ENCODE results near the gene DLG2. TPM values are rescaled to one million over a fixed set of nuclear protein-coding genes. Genes with fewer than 3 reads are reported as not detected.

DLG2 gene
- total RNA-seq, 1 donor from 2014 or later = 174 TPM

DNA sequence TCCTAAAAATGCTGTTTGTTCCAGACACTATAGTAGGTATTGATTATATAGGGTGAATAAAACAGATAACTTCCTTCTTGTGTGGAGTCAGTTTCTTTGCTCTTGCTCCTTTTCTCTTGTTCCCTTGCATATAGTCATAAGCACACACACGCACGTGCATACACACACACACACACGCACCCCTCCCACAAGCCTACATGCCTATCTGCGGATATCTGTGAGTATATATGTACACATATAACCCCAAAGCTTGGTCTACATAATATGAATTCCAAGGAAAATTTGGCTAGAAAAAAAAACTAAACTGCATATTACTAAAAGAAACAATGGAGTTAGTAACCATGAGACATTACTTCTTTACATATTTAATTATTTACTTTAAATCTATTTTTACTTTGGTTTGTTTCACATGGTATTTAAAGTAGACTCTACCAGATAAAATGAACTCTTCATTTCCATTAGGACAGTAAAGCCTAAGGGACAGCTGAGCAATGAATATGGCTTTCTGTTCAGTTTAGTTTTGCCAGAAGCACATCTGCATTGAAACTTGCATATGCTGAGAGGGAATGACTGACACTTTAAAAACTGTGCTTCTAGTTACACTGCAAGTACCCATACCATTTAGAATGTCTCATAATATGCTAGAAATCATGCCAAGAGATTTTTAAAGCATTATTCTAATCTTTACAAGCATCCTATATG, 676.4 kb downstream of the DLG2 start:
- FAIRE-seq (no peak), DNase-seq (ENCODE audit: low spot score in 2 of 2) (no peak)

DNA sequence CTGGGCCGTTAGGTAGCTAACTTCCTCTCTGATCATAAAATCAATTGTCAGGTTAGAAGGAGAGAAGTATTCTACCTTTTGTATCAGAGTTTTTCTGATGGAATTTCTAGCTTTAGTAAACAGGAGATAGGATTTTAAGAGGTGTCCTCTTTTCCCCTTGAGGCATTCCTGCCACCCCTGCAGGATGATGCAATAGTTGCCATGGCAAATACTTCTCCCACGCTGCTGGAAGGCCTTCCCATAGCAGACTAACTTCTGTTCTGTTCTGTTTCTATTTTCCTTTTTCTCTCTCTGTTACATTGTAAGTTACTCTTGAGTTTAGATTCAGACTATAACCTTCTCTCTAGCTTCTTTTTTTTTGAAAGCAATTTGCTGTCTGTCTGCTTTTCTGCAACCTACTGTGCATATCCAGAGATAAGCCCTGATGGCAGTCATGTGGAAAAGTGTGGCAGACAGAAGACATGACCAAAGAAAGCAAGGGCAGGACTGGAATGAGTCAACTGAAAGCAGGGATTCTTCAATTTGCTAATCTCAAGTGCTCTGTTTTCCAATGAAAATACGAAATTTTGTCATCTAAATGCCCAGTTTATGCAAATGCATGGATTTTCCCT, 679.1 kb downstream of the DLG2 start:
- DNase-seq (ENCODE audit: low spot score in 2 of 2) = peak in 1 of 2 donors; percentile 13
- FAIRE-seq = no peak

DNA sequence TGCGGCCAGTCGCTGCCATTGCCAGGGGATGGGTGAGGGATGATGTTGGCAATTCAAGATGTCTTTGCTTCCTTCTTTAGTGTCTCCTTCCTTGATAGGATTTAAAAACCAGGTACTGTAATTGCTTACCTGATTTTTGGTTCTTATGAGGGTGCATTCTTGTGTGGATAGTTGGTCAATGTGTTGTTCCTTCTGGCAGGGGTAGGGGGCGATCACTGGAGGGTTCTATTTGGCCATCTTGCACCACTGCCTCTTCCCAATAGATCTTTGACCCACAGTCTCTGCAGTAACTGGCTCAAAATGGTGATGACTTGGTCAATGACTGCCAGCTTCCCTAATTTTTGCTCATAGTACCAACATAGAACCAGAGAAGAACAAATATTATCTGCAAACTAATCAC, 680.1 kb downstream of the DLG2 start:
- DNase-seq (ENCODE audit: low spot score in 2 of 2) (no peak), FAIRE-seq (no peak)

DNA sequence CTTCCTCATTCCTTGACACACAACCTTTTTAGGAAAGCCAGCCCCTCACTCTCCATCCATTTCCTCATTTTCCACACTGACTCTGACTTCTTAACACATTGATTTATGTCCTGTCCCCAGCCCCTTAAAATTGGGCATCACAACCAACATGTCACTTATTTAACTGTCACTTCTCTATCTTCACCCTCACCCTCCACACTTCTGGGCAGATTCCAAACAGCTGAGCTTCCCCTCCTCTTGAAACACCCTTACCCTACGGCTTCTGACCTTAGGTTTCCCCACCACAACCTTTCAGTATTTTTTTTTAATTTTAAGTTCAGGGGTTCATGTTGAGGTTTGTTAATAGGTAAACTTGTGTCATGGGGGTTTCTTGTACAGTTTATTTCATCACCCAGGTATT, 696.3 kb downstream of the DLG2 start:
- FAIRE-seq (no peak), DNase-seq (ENCODE audit: low spot score in 2 of 2) (no peak)

DNA sequence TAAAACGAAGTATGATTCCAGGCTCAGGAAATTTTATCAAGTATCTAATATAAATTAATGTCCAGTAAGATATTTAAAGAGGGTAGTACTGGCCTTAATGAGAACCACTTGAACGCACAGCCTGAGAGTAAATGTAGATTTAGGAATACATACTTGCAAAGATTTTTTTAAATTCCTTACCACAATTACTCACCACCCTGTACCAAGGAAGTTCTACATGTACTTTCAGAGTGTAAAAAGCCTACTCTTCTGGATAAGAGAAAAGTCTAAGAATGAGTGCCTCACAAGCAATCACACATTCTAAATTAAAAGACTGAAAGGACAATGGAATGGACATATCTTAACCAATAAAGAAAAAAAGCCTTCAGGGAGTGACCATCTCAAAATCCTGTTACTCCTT, 697.4 kb downstream of the DLG2 start:
- DNase-seq (ENCODE audit: low spot score in 2 of 2) = no peak
- no peak for FAIRE-seq

DNA sequence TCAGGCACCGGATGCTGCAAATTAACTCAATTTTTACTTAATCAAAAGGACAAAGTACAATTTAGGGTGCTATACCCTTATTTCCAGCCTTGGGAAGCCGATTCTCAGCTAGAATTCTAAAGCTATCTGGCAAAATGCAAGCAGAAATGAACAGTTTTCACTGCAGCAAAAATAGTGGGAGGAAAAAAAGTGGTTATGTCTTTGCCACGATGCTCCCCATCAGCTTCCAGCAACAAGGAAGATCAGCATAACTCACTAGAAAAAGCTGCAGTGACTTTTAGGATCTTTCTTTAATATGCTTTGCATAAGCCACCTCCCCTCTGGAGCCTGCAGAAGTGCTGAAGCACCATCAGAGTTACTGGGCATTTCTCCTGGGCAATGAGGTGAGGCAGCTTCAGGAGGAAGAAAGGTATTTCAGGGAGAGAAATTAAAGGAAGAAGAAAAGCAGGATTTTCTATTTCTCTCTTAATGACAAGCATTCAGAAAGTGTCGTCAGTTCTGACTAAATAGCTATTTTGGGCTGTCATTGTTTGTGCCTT, 702.9 kb downstream of the DLG2 start:
- FAIRE-seq (no peak), DNase-seq (ENCODE audit: low spot score in 2 of 2) (no peak)

DNA sequence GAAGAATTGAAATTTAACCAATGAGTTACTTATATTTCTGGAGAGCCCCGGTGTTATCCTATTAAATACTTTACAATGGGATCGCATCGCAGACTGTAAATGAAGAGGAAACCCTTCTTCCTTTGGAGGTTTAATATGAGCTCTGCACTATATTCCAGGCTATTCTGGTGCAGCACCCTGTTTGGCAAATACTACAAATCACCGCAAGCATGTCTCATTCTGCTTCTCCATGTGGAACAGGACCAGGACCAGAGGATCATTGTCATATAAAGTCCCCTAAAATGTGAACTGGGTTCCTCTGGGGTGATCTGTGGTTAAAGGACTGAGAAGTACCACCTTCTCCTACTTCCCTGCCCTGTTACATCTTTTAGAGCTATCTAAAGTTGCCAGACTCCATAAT, 703.7 kb downstream of the DLG2 start:
- DNase-seq (ENCODE audit: low spot score in 2 of 2) (no peak), FAIRE-seq (no peak)

DNA sequence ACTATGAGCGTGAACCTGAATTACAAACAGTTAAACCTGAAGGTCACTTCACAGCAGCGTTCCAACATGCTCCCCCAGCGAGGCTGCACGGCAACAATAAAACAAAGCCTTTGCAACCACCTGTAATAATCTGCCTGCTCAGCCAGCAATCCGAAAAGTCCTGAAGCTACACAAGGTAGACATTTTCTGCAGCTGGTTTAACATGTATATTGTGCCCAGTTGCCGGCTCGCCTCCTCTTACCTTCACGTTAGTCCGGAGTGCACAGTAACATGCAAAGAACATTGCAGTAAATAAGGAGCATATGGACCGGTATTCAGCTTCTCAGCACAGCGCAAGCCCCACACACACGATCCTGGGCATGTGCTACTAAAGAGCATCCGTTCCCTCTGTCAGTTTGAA, 704.3 kb downstream of the DLG2 start:
- DNase-seq (ENCODE audit: low spot score in 2 of 2) (no peak), FAIRE-seq (no peak)

DNA sequence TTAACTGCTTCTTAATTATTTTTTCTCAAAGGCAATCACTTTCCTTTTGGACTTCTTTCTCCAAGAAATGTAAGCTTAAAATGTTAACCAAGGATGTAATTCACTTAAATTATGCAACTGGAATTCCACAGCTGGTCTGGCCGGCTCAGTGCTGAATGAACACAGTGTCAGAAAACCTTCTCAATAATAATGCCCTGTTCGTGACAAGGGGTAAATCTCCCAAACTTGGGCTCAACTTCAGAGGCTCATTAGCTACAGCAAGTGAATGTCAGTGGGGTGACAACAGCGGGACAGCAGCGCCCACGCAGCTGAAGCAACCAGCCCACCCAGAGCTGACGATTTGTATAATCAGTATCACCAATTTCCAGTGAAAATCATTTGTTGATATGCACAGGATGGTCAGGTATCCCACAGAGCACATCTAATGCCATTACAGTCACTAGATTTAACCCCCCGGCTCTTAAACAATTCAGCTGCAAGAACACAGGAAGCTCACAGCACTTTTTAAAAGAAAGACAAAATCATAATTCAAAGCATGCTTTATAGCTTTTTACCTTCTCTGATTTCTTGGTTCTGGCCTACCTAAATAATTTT, 704.8 kb downstream of the DLG2 start:
- DNase-seq (ENCODE audit: low spot score in 2 of 2) = no peak
- FAIRE-seq = no peak

DNA sequence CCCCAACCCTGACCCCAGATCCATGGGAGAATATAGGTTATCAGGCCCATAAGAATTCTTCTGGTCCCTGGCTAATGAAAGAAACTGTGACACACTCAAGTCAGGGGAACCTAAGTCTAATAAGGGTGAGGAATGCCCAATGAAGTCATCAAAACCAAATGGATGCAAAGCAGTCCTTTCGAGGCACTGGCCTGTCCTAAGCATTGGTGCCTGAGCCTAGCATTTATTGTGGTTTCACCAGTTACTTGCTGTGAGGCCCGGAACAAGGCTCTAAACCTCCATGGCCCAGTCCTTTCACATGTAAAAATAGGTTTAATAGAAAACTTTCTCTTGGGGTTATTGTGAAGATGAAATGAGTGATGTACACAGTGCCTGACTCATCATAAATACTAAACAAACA, 712.6 kb downstream of the DLG2 start:
- no peak for DNase-seq (ENCODE audit: low spot score in 2 of 2)

DNA sequence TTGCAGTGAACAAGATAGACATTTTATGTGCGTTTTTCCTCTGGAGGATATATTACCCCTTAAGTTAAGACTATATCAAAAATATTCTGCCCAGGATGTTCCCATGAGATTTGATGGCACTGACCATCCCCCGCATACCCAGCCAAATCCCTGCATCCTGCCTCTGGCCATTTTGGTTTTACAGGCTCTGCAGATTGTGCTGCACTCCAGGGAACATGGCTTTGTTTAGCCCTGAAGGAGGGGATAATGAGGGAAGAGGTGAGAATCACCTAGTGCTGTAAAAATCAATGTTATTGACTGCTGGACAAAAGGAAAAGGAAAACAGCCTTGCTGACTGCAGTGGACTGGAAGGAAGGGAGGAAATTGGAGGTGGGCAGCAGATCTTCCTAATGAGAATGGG, 717.4 kb downstream of the DLG2 start:
- DNase-seq (ENCODE audit: low spot score in 2 of 2) (no peak), FAIRE-seq (no peak)

More for the DNA sequence above, 712.6 kb downstream of the DLG2 start:
- no peak for FAIRE-seq

DNA sequence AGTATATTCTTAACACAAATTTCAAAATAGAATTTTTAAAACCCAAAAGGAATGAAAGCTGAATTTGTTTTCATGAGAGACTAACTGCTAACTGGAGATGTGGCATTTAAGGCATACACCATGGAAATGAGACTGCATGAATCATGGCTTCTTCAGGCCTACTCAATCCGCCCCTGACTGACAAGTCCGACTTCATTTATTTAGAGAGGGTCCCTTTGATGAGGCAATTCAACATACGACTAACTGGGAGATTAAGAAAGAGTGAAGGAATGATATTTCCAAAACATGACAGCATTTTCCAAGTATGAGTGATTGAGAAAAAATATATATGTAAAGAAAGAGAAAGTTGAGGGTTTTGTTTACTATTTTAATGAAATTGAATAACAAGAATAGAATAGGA, 720.1 kb downstream of the DLG2 start:
- no peak for FAIRE-seq
- no peak for DNase-seq (ENCODE audit: low spot score in 2 of 2)

DNA sequence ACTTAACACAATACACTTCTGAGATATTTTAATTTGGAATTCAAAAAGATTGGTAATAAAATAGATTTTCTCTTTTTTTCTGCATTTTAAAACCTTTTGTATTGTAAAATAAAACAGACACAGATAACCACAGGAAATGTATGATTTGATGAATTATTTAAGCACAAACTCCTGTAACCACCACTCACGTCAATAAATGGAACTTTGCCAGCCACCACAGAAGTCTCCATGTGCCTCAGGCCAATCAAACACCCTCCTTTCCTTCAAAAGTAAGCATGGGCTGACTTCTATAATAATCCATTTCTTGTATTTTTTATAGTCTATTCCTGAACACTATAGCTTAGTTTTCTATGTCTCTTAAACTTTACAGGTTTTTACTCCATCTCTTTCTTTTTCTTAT, 721.7 kb downstream of the DLG2 start:
- no peak for FAIRE-seq
- DNase-seq (ENCODE audit: low spot score in 2 of 2) = no peak

DNA sequence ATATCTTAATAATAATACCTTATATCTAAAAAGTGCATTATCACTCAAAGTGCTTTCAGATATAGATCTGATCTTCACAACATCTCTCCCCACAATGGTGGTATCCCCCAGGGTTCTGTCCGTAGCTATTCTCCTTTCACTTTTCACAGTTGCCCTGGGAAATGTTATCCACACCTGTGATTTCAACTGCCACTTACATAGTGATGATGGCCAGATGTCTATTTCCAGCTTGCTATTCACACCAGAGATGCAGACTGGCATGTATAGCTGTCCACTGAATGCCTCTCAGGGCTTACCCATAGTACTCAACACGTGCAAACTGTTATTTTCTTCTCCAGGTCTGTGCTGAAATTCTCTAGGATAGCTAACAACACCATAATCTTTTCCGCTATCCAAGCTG, 724.7 kb downstream of the DLG2 start:
- DNase-seq (ENCODE audit: low spot score in 2 of 2) = no peak
- FAIRE-seq = no peak

DNA sequence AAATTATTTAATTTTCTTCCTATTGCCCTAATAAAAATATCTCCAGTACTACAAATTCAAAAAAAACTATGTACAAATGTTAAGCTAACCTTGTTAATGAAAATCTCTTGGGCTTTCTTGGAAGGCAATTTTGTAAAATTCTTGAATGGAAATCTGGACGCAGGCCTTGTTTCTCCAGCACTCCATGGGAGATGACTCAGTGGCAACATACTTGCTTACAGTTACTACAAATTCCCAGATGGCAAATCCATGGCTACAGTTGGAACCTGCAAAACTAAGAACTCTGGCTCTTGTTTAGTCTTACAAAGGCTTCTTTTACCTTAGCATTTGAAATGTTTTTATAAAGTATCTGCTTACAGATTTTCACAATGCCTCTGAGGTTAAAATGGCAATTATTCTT, 725.2 kb downstream of the DLG2 start:
- DNase-seq (ENCODE audit: low spot score in 2 of 2) (no peak), FAIRE-seq (no peak)

DNA sequence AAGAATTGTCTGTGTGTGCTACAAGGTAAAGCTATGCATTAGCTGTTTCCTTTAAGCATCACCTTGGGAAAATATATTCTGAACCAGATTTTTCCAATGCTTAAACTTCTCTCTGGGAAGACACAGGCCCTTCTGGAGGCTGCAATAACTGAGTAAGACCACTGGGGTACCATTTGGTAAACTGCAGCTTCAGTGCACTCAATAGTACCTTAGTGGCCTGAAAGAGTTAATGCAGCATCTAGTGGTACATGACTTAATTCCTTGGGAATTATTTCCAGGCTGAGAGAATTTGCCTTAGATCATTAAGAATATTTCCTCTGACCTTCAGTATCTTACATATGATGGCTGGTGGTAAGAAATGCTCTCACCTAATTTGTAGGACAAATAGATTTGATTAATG, 727.4 kb downstream of the DLG2 start:
- FAIRE-seq (no peak), DNase-seq (ENCODE audit: low spot score in 2 of 2) (no peak)

DNA sequence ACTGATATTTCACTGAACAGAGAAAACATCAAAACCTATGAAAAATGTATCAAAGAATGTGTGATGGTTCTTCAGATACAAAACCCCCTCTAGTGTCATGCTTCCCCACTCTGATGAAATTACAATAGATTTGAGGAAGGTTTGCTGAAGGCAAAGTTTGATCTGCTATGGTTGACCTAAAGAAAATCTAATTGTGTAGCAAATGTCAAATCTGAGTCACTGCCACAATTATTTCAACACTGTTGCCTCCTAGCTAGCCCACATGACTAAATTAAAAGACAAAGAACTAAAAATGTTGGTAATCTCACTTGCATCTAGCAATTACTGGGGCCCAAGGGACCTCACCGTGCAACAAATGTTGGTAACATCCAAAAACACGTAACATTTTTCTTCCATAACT, 728.0 kb downstream of the DLG2 start:
- DNase-seq (ENCODE audit: low spot score in 2 of 2) (no peak), FAIRE-seq (no peak)

DNA sequence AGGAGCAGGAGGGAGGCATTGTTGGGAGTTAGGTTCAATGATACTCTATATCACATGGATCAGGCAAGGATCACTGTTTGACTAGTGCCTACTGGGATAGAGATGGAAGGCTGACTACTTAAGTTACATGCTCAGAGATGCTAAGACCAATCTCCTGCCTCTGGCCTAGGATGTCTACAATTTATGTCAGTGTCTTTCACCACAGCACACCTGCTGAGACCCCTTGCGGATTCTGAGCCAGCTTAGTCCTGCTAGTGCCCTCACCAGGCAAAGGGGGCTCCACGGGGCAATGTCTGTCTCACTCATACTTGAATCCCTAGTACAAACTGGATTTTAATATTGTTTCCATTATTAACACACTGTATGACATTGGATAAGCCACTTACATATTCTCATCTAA, 732.5 kb downstream of the DLG2 start:
- no peak for FAIRE-seq
- no peak for DNase-seq (ENCODE audit: low spot score in 2 of 2)

DNA sequence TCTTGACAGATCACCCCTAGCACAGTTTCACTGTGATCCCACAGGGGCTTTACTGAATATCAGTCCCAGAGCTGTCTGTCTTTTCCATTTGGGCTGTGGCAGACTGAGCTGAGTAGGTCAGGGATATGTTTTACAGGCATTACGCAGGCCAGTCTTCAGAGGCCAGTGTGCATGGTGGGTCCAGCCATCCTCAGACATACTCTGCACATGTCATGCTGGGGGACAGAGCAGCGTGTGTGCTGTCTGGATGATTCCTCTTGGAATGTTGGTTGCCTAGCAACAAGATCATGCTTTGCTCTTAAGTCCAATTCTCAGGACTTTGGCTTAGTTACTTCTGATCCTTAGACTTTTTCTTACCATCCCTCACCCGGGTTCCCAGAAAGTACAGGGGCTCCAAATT, 736.5 kb downstream of the DLG2 start:
- FAIRE-seq = no peak
- no peak for DNase-seq (ENCODE audit: low spot score in 2 of 2)

DNA sequence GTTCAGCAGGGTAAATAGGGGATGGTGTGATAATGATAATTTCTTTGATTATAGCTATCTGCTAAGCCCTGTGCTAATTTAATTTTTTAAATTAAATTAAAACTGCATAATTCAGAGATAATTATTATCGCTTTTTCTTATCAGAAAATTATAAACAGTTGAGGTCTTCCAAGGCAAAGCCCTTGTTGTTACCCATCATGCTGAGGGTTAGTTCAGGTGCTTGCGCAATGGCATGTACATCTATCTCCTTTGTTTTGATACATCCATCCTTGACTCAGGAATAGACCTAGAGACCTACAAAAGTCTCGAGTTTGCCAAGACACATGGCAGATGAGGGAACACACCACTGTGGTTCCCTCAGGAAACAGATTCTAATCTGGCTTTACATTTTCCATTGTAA, 737.6 kb downstream of the DLG2 start:
- FAIRE-seq (no peak), DNase-seq (ENCODE audit: low spot score in 2 of 2) (no peak)

DNA sequence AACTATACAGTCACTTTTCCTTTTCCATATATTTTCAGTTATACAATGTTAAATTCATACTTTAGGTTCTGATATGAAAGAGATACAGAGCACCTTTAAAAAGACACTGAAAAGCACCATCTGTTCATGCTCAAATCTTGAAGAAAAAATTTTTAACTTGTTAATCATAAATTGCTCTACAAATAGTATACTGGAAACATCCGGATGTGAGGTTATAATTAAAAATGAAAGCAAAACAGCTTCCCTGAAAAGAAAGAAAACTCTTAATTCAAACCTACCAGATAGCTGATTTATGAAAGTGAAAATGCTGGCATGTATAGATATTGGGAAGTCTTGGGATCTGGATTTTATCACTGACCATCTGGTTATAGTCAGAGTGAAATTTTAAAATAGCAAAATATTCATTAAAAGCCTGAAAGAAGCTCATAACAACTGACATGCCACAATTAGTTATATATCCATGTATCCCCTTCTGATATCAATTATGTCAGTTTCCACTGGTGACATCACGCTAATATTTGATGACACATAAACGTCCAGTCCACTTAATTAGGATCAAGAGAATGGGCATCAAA, 740.0 kb downstream of the DLG2 start:
- FAIRE-seq (no peak), DNase-seq (ENCODE audit: low spot score in 2 of 2) (no peak)

DNA sequence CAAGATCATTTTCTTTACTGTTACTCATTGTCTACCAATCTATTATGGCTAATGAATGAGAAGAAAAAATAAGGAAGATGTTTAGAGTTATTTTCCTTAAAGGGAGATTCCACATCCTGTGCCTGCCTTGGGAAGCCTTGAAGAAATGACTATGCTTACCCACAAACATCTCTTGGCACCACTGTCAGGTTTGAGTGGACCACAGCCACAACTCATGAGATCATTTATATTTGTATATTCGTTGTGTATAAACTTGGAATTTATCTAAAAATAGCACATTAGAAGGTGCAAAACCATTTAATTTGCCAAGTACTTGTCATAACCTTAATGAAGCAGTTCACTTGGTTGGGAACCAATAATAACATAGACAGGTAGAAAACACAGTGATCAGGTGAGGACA, 740.8 kb downstream of the DLG2 start:
- no peak for FAIRE-seq
- no peak for DNase-seq (ENCODE audit: low spot score in 2 of 2)
